Breast epithelium (tissue), 3 donors: ENCODE data around the gene SLC22A15.

Experiments
- POLR2A ChIP-seq: fragments of 450-650 bp; IDR thresholded peaks from one replicate; pipeline ENCODE4 v1.6.1; 2016; ENCODE audit warnings: antibody characterized with exemption, mild to moderate bottlenecking, moderate library complexity
- POLR2AphosphoS5 ChIP-seq, 3 donors: sonication (generic); formaldehyde crosslinking; IDR thresholded peaks; one replicate each; pipeline ENCODE4 v1.6.1; 2017; ENCODE audit warnings: antibody characterized with exemption in 3 of 3

DNA sequence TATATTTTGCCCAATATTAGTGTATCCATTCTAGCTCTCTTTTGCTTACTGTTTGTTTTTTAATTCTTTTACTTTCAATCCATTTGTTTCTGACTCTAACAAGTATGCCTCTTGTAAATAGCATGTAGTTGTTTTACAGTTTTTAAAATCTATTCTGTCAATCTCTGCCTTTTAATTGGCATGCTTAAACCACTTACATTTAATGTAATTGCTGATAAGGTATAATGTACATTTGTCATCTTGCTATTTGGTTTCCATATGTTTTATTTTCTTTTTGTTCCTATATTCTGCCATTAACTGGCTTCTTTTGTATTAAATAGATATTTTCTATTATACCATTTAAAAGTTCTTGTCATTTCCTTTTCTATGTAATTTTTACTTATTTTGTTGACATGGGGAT lies 118.7 kb downstream of the SLC22A15 start:
- TF ChIP-seq POLR2AphosphoS5 (IDR thresholded peaks at IDR 0.05) (no peak), POLR2A (no peak)
